GM11168 (cell line): ENCODE results near the gene EFHD2.

Experiments
- in situ Hi-C: fragments of 300-500 bp; cut with MboI; formaldehyde crosslinking; loops from one replicate; pipeline ENCODE4 v1.12.0; 2022; ENCODE audit warnings: low sequenced_read_pairs; ENCODE audit not compliant: unreplicated experiment

The EFHD2 gene

GRCh38 chr1:15426492-15427279, 17.0 kb downstream of the EFHD2 start:
- in situ Hi-C loops = loop anchor here (5.0 to 25.0 kb wide), 2 partner anchors 99 to 289 kb away; no protein-coding TSS in a partner anchor

DNA sequence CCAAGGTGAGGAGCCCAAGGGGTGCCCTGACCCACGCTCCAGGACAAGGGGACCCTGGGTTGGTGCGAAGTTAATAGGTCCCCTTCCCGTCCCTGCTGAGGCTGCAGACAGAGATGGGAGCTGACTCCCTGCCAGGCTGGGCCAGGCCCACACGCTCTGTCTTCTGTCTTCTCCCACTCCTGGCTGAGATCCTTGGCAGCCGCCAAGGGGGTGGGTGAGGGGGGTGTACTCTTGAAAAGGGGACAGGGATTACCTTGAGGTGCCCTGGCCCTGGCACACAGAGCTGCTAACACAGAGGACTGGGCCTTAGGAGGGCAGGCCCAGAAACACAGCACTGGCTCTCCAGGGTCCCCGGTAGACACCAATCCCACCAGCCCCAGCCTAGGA, 17.6 kb downstream of the EFHD2 start:
- in situ Hi-C loops = loop anchor here (5.0 to 25.0 kb wide), 2 partner anchors 100 to 290 kb away; no protein-coding TSS in a partner anchor

GRCh38 chr1:15428252-15428651, 18.6 kb downstream of the EFHD2 start:
- in situ Hi-C loops = loop anchor here (5.0 to 25.0 kb wide), 2 partner anchors 101 to 291 kb away; no protein-coding TSS in a partner anchor

- in situ Hi-C loops = loop anchor here (5.0 to 25.0 kb wide), 2 partner anchors 102 to 292 kb away; no protein-coding TSS in a partner anchor
These were observed 19.2 kb downstream of the EFHD2 start for GRCh38 chr1:15428815-15429435.

GRCh38 chr1:15429701-15430149, 20.0 kb downstream of the EFHD2 start:
- in situ Hi-C loops = loop anchor here (5.0 to 25.0 kb wide), 2 partner anchors 102 to 292 kb away; no protein-coding TSS in a partner anchor

DNA sequence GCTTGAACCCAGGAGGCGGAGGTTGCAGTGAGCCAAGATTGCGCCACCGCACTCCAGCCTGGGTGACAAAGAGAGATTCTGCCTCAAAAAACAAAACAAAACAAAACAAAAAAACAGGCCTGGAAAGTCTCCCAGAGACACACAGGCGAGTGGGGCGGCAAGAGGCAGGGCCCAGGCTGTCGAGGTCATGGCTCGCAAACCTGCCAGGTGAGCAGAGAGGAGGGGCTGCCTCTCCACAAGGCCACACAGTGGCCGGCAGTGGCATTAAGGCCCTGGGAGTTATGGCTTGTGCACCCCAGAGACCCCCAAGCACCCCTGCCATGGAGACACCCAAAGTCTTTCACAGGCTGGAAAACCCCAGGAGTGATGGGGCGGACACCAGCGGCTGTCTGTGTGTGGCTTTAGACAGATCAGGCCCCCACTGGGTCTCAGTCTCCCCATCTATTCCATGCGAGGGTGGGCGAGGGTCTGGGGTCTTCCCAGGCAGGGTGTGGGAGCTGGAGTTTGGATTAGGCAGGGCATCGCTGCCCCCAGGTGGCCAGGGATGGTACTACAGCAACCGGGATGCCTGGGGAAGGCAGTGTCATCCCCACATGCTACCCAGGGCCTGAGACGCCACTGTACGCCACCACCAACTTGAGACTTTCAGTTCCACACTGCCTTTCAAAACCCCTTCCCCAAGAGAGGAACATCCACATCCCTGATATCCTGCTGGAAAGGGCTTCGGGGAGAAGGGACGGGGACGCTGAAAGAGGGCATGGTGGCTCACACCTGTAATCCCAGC, 21.3 kb downstream of the EFHD2 start:
- in situ Hi-C loops = loop anchor here (25.0 kb wide), 1 partner anchor 294 kb away; no protein-coding TSS in a partner anchor

DNA sequence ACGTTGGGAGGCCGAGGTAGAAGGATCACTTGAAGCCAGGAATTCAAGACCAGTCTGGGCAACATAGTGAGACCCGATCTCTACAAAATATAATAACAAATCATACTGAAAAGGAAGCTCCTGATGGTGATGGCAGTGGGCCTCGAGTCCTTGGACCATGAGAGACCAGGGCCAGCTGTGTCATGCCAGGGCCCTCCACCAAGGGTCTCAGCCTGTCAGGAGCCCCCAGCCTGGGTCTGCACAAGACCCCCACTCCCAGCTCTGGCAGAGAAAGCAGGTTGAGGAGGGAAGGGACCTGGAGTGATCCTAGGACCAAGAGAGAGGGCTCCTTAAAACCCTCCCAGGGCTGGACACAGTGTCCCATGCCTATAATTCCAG, 21.9 kb downstream of the EFHD2 start:
- in situ Hi-C loops = loop anchor here (25.0 kb wide), 1 partner anchor 294 kb away; no protein-coding TSS in a partner anchor

DNA sequence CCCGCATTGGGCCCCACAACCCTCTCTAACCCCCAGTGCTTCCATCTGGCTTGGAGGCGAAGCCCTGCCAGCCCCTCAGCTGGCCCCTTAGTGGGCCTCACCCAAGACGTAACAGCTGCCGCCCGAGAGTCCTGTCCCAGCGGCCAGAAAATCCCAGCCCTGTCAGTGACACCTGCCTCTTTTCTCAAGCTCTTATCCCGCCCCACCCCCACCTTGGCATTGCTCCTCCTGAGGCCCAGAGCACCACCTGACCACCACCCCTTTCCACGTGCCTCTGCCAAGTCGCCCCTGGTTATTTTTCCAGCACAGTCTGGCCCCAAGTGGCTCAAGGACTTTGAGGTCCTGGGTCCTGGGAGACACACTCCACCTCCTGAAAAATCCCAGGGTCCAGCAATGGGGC, 22.6 kb downstream of the EFHD2 start:
- in situ Hi-C loops = loop anchor here (25.0 kb wide), 1 partner anchor 295 kb away; no protein-coding TSS in a partner anchor

DNA sequence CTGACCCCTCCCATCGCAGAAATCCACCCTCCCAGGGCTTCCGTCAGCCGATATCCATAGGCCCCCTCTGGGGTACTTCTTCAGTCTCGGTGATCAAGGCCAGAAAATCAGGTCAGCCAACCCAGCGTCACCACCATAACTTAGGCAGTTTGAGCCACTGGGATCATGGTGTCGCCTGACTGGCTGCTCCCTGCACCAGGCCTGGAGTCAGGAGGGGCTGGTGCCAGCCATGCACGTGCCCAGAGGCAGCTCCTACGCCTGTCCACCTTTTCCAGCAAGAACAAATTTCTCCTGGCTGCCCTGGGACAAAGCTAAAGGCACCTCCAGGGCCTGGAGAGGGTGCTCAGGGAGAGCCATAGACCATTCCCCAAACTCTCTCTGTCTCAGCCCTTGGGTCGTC, 23.8 kb downstream of the EFHD2 start:
- in situ Hi-C loops = loop anchor here (25.0 kb wide), 1 partner anchor 296 kb away; no protein-coding TSS in a partner anchor

DNA sequence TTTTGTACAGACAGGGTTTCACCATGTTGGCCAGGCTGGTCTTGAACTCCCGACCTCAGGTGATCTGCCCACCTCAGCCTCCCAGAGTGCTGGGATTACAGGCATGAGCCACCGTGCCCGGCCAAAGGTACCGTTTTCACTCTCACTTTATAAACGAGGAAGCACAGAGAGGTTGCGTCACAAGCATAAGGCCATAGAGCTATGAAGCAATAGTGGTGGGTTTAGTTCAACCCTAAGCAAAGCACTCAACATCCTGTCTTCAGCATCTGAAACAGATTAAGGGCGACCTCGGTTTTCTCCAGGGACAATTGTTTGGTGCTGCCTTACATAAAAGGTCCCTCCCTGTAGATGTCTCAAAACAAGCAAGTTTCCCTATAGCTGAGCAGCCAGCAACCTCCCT, 25.1 kb downstream of the EFHD2 start:
- in situ Hi-C loops = loop anchor here (25.0 kb wide), 1 partner anchor 297 kb away; no protein-coding TSS in a partner anchor

- in situ Hi-C loops = loop anchor here (25.0 kb wide), 1 partner anchor 298 kb away; no protein-coding TSS in a partner anchor
These were observed 25.8 kb downstream of the EFHD2 start for GRCh38 chr1:15435239-15436077.

- in situ Hi-C loops = loop anchor here (25.0 kb wide), 1 partner anchor 300 kb away; no protein-coding TSS in a partner anchor
These were observed 27.3 kb downstream of the EFHD2 start for GRCh38 chr1:15436881-15437442.

- in situ Hi-C loops = loop anchor here (25.0 kb wide), 1 partner anchor 302 kb away; no protein-coding TSS in a partner anchor
These were observed 29.6 kb downstream of the EFHD2 start for GRCh38 chr1:15439325-15439724.

DNA sequence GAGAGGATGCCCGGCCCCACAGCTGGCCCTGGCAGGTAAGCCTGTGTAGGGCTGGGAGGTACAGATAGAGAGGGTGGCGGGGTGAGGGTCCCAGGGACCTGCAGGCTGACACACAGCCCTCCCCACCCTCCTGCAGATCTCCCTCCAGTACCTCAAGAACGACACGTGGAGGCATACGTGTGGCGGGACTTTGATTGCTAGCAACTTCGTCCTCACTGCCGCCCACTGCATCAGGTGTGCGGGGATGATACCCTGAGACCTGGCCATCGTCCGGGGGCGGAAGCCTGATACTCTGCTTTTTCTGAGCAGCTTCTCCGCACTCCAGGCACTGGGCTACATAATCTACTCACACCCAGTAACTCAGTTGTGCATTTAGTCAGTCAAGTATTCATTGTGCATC, 30.7 kb downstream of the EFHD2 start:
- in situ Hi-C loops = loop anchor here (25.0 kb wide), 1 partner anchor 303 kb away; no protein-coding TSS in a partner anchor

- in situ Hi-C loops = loop anchor here (25.0 kb wide), 1 partner anchor 304 kb away; no protein-coding TSS in a partner anchor
These were observed 31.6 kb downstream of the EFHD2 start for GRCh38 chr1:15441247-15441646.

GRCh38 chr1:15442119-15442518, 32.4 kb downstream of the EFHD2 start:
- in situ Hi-C loops = loop anchor here (25.0 kb wide), 1 partner anchor 305 kb away; no protein-coding TSS in a partner anchor

DNA sequence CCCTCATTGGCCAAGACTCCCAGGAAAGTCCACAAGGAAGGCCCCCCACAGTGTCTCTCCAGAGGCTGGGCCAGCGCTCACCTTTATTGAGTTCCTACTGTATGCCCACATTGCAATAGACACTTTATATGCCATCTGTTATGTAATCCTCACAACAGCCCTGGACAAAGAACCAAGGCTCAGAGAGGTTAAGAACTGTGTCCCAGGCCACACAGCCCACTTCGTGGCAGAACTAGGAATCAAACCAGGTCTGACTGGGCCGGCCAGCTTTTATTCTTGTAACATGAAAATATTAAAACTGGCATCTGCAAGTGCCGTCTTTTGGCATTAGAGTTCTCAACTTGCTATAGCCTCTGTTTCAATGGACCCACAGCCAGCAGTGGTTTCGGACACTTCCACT, 33.1 kb downstream of the EFHD2 start:
- in situ Hi-C loops = loop anchor here (25.0 kb wide), 1 partner anchor 305 kb away; no protein-coding TSS in a partner anchor

- in situ Hi-C loops = loop anchor here (25.0 kb wide), 1 partner anchor 306 kb away; no protein-coding TSS in a partner anchor
These were observed 33.6 kb downstream of the EFHD2 start for GRCh38 chr1:15443281-15443680.
